Loucy (cell line): Measurements from ENCODE around the gene MRPL53.

Experiments used
- H2AFZ ChIP-seq: fragments of 200-600 bp; sonication (generic); 2 replicates; pipeline ENCODE4 v1.6.0; 2016; ENCODE audit warnings: antibody characterized with exemption, mild to moderate bottlenecking, low read length, moderate library complexity
- H3F3A ChIP-seq: fragments of 200-600 bp; 2 replicates; pipeline ENCODE4 v1.6.0; 2016; ENCODE audit warnings: antibody characterized with exemption, low read depth, mild to moderate bottlenecking
- H3K27me3 ChIP-seq: fragments of 200-600 bp; sonication (generic); 2 replicates; pipeline ENCODE4 v1.6.1; 2014; ENCODE audit warnings: low read length, mild to moderate bottlenecking; ENCODE audit not compliant: insufficient read depth, poor library complexity, severe bottlenecking
- H3K36me3 ChIP-seq: fragments of 200-600 bp; sonication (generic); 2 replicates; pipeline ENCODE4 v1.6.1; 2016; ENCODE audit warnings: low read length; ENCODE audit not compliant: insufficient read depth
- H3K4me1 ChIP-seq: fragments of 200-600 bp; sonication (generic); 2 replicates; pipeline ENCODE4 v1.5.1; 2014; ENCODE audit warnings: low read length, mild to moderate bottlenecking; ENCODE audit not compliant: insufficient read depth, poor library complexity, severe bottlenecking
- H3K4me2 ChIP-seq: fragments of 200-600 bp; sonication (generic); 2 replicates; pipeline ENCODE4 v1.6.0; 2014; ENCODE audit warnings: antibody characterized with exemption, low read length, low read depth, mild to moderate bottlenecking; ENCODE audit not compliant: poor library complexity, severe bottlenecking
- H3K4me3 ChIP-seq: fragments of 200-600 bp; sonication (generic); 2 replicates; pipeline ENCODE4 v1.5.1; 2014; ENCODE audit warnings: low read length, mild to moderate bottlenecking, mixed read lengths; ENCODE audit not compliant: poor library complexity, severe bottlenecking
- H3K79me2 ChIP-seq: fragments of 200-600 bp; sonication (generic); 2 replicates; pipeline ENCODE4 v1.6.1; 2014; ENCODE audit warnings: low read length; ENCODE audit not compliant: insufficient read depth
- H3K9ac ChIP-seq: fragments of 200-600 bp; sonication (generic); 2 replicates; pipeline ENCODE4 v1.6.0; 2014; ENCODE audit warnings: mild to moderate bottlenecking, low read depth, low read length, moderate library complexity; ENCODE audit not compliant: poor library complexity, severe bottlenecking
- H3K9me2 ChIP-seq: fragments of 200-600 bp; sonication (generic); replicated peaks from 2 replicates; pipeline ENCODE4 v1.6.1; 2016; ENCODE audit warnings: low read depth, low read length, mixed read lengths
- H3K9me3 ChIP-seq: fragments of 200-600 bp; sonication (generic); 2 replicates; pipeline ENCODE4 v1.6.1; 2014; ENCODE audit warnings: mild to moderate bottlenecking, antibody characterized with exemption, low read length, low read depth; ENCODE audit not compliant: insufficient read depth
- H4K20me1 ChIP-seq: fragments of 200-600 bp; sonication (generic); 2 replicates; pipeline ENCODE4 v1.6.0; 2014; ENCODE audit warnings: antibody characterized with exemption, low read length, mild to moderate bottlenecking; ENCODE audit not compliant: insufficient read depth, poor library complexity, severe bottlenecking
- CTCF ChIP-seq: fragments of 200-600 bp; sonication (generic); conservative IDR thresholded peaks from 2 replicates; pipeline ENCODE4 v1.5.1; 2014; ENCODE audit warnings: mild to moderate bottlenecking, antibody characterized with exemption, low read length
- EZH2phosphoT487 ChIP-seq: fragments of 200-600 bp; IDR thresholded peaks from 2 replicates; pipeline ENCODE4 v1.6.1; 2018; ENCODE audit warnings: antibody characterized with exemption, mild to moderate bottlenecking, moderate library complexity, borderline replicate concordance

Gene MRPL53

GRCh38 chr2:74474899-74475298 is 2.4 kb upstream of the MRPL53 start:
- peaks cover 6% of the 10 kb centered on the region; the same call in 1 of the 2 replicates for H3K36me3 ChIP-seq
- no peaks in the 10 kb centered on the region for H3K9me2 ChIP-seq

GRCh38 chr2:74474481-74474880 is 2.0 kb upstream of the MRPL53 start:
- Histone ChIP-seq H3K4me1 (peaks cover 20% of the 10 kb centered on the region), H3F3A (peaks cover 5% of the 10 kb centered on the region; the same call in 1 of the 2 replicates), H3K4me2 (no peak overlapping the region), H2AFZ (no peak overlapping the region), H3K9me2 (no peaks in the 10 kb centered on the region), H4K20me1 (no peaks in the 10 kb centered on the region), H3K9me3 (no peaks in the 10 kb centered on the region), H3K27me3 (no peaks in the 10 kb centered on the region), H3K4me3 (no peak overlapping the region), H3K79me2 (peaks cover 20% of the 10 kb centered on the region), H3K36me3 (peaks cover 6% of the 10 kb centered on the region; the same call in 1 of the 2 replicates), H3K9ac (no peak overlapping the region)
- TF ChIP-seq EZH2phosphoT487, result no peak
- no peak for TF ChIP-seq CTCF

More at GRCh38 chr2:74474899-74475298, 2.4 kb upstream of the MRPL53 start:
- Histone ChIP-seq H3K9ac (no peak overlapping the region), H3K9me3 (no peaks in the 10 kb centered on the region), H3K79me2 (peaks cover 25% of the 10 kb centered on the region), H3K4me2 (no peak overlapping the region), H3F3A (peaks cover 5% of the 10 kb centered on the region; the same call in 1 of the 2 replicates), H3K4me3 (no peak overlapping the region), H2AFZ (no peak overlapping the region), H4K20me1 (no peaks in the 10 kb centered on the region), H3K27me3 (no peaks in the 10 kb centered on the region), H3K4me1 (peaks cover 24% of the 10 kb centered on the region)
- TF ChIP-seq CTCF (peak; percentile 56), EZH2phosphoT487 (no peak)

- H3K36me3 ChIP-seq, result peaks cover 6% of the 10 kb centered on the region; the same call in 1 of the 2 replicates
- no peaks in the 10 kb centered on the region for H4K20me1 ChIP-seq
- no peaks in the 10 kb centered on the region for H3K9me2 ChIP-seq
- H3F3A ChIP-seq, result peaks cover 5% of the 10 kb centered on the region; the same call in 1 of the 2 replicates
- no peaks in the 10 kb centered on the region for H3K9me3 ChIP-seq
- peaks cover 14% of the 10 kb centered on the region; the same call in 1 of the 2 replicates for H3K79me2 ChIP-seq
- no peaks in the 10 kb centered on the region for H3K27me3 ChIP-seq
- peak overlapping the region; percentile 92 for H3K4me2 ChIP-seq
- peak overlapping the region; percentile 86 for H3K4me3 ChIP-seq
- peaks cover 16% of the 10 kb centered on the region for H3K4me1 ChIP-seq
- TF ChIP-seq EZH2phosphoT487, result no peak
- TF ChIP-seq CTCF, result no peak
- H3K9ac ChIP-seq, result peak overlapping the region; percentile 86
- peak overlapping the region; percentile 71 for H2AFZ ChIP-seq
Observed at GRCh38 chr2:74472945-74473258, 422 bp upstream of the MRPL53 start.
